GM10266 (cell line): ENCODE measurements around the gene SLC9A7.
"Not testable (repeated sequence)": the region's sequence is repeated elsewhere in the genome, so short reads cannot be mapped to it uniquely, and the experiment has no call there.

Experiments used
- DNase-seq: peaks from one replicate; pipeline ENCODE4 v3.0.0; 2012; ENCODE audit errors: extremely low spot score
- CTCF ChIP-seq: IDR thresholded peaks from 2 replicates; pipeline ENCODE4 v1.5.1; 2012; ENCODE audit warnings: mild to moderate bottlenecking, low read depth; ENCODE audit not compliant: control insufficient read depth, insufficient read depth; ENCODE audit errors: missing control alignments

The SLC9A7 gene

GRCh38 chrX:46735622-46736021 is 23.3 kb downstream of the SLC9A7 start:
- TF ChIP-seq CTCF = no peak

GRCh38 chrX:46733226-46733625 is 25.7 kb downstream of the SLC9A7 start:
- TF ChIP-seq CTCF = no peak
- no peak for DNase-seq

More at GRCh38 chrX:46735622-46736021, 23.3 kb downstream of the SLC9A7 start:
- no peak for DNase-seq

GRCh38 chrX:46730765-46731164 is 28.2 kb downstream of the SLC9A7 start:
- DNase-seq = no peak
- TF ChIP-seq CTCF = no peak

- no peak for TF ChIP-seq CTCF
- DNase-seq = no peak
These were observed 31.5 kb downstream of the SLC9A7 start for GRCh38 chrX:46727441-46727840.

GRCh38 chrX:46723569-46723927 is 35.4 kb downstream of the SLC9A7 start:
- not testable (repeated sequence) for DNase-seq

- no peak for TF ChIP-seq CTCF
- no peak for DNase-seq
These were observed 36.0 kb downstream of the SLC9A7 start for GRCh38 chrX:46722742-46723568.

- no peak for TF ChIP-seq CTCF
- no peak for DNase-seq
These were observed 42.1 kb downstream of the SLC9A7 start for GRCh38 chrX:46716796-46717195.

GRCh38 chrX:46715997-46716396 is 42.9 kb downstream of the SLC9A7 start:
- DNase-seq = no peak
- no peak for TF ChIP-seq CTCF
